ENCODE results near the gene KRT40.

KRT40 gene

DNA sequence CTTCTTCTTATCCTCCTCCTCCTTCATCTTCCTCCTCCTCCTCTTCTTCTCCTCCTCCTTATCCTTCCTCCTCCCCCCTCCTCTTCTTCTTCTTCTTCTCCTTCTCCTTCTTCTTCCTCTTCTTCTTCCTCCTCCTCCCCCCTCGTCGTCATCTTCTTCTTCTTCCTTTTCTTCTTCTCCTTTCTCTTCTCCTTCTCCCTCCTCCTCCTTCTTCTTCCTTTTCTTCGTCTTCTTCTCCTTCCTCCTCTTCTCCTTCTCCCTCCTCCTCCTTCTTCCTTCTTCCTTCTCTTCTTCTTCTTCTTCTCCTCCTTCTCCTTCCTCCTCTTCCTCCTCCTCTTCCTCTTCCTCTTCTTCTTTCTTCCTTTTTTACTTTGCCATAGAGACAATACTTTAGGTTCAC is 41.6 kb downstream of the KRT40 start:
- no peak for DNase-seq (ENCODE audit: low read depth)
- H3K4me3 ChIP-seq (ENCODE audit: control insufficient read depth, low read depth, low read length), result no peak overlapping the region
- no peak for TF ChIP-seq CTCF (IDR thresholded peaks at IDR 0.05; ENCODE audit: control insufficient read depth, insufficient read depth, low read depth, low read length, missing control alignments)

GRCh38 chr17:40940266-40940665 is 43.9 kb downstream of the KRT40 start:
- TF ChIP-seq CTCF (IDR thresholded peaks at IDR 0.05; ENCODE audit: control insufficient read depth, insufficient read depth, low read depth, low read length, missing control alignments), result no peak
- H3K4me3 ChIP-seq (ENCODE audit: control insufficient read depth, low read depth, low read length), result no peak overlapping the region
- DNase-seq (ENCODE audit: low read depth), result no peak

- DNase-seq (ENCODE audit: low read depth), result peak; percentile 76
Measured at GRCh38 chr17:40938981-40939380, 45.1 kb downstream of the KRT40 start.

DNA sequence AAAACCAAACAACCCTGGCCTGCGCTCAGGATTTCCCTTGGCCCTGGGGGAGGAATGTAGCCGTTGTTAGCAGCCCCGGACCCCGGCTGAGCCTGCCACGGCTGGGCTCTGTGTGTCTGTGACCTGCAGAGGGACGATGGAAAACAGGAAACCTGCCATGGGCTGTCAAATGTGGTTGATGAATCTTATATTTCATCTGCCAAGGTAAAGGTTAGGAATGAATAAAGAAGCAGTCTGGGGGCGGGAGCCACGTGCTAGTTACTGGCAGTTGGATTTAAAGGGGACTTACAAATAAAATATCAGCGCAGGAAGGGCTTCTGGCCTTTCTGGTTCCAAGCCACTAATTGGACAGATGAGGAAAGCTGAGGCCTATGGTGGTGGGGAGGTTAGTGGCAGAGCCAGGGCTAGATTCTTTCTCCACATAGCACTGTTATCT is 46.7 kb downstream of the KRT40 start, which contains the start of gene KRT23:
Gene KRT23, minus strand, starts transcription at position 263 of the 436 bp plus-strand sequence. CDS start 1,043 bp downstream, outside the sequence.
- no peak for TF ChIP-seq CTCF (IDR thresholded peaks at IDR 0.05; ENCODE audit: control insufficient read depth, insufficient read depth, low read depth, low read length, missing control alignments)
- DNase-seq (ENCODE audit: low read depth), result no peak
- no peak within 1 kb of the TSS for H3K4me3 ChIP-seq (ENCODE audit: control insufficient read depth, low read depth, low read length)

More at GRCh38 chr17:40938981-40939380, 45.1 kb downstream of the KRT40 start:
- TF ChIP-seq CTCF (IDR thresholded peaks at IDR 0.05; ENCODE audit: control insufficient read depth, insufficient read depth, low read depth, low read length, missing control alignments), result no peak
- H3K4me3 ChIP-seq (ENCODE audit: control insufficient read depth, low read depth, low read length), result no peak overlapping the region

GRCh38 chr17:40936976-40937375 is 47.1 kb downstream of the KRT40 start:
- TF ChIP-seq CTCF (IDR thresholded peaks at IDR 0.05; ENCODE audit: control insufficient read depth, insufficient read depth, low read depth, low read length, missing control alignments), result no peak
- H3K4me3 ChIP-seq (ENCODE audit: control insufficient read depth, low read depth, low read length), result no peak overlapping the region
- no peak for DNase-seq (ENCODE audit: low read depth)

- no peak overlapping the region for H3K4me3 ChIP-seq (ENCODE audit: control insufficient read depth, low read depth, low read length)
- no peak for DNase-seq (ENCODE audit: low read depth)
- TF ChIP-seq CTCF (IDR thresholded peaks at IDR 0.05; ENCODE audit: control insufficient read depth, insufficient read depth, low read depth, low read length, missing control alignments), result no peak
Measured at GRCh38 chr17:40936437-40936971, 47.6 kb downstream of the KRT40 start.

Measured in AG09309 (cell line).